GDM1 (cell line): ENCODE results near the gene MRPS23.
"Not testable (repeated sequence)": the region's sequence is repeated elsewhere in the genome, so short reads cannot be mapped to it uniquely, and the experiment has no call there.

Experiments
- DNase-seq: peaks from one replicate; lab custom pipeline; 2025; lab: John Stamatoyannopoulos, UW

MRPS23 gene

GRCh38 chr17:57862694-57863667 is 13.1 kb upstream of the MRPS23 start:
- no peak for DNase-seq

DNA sequence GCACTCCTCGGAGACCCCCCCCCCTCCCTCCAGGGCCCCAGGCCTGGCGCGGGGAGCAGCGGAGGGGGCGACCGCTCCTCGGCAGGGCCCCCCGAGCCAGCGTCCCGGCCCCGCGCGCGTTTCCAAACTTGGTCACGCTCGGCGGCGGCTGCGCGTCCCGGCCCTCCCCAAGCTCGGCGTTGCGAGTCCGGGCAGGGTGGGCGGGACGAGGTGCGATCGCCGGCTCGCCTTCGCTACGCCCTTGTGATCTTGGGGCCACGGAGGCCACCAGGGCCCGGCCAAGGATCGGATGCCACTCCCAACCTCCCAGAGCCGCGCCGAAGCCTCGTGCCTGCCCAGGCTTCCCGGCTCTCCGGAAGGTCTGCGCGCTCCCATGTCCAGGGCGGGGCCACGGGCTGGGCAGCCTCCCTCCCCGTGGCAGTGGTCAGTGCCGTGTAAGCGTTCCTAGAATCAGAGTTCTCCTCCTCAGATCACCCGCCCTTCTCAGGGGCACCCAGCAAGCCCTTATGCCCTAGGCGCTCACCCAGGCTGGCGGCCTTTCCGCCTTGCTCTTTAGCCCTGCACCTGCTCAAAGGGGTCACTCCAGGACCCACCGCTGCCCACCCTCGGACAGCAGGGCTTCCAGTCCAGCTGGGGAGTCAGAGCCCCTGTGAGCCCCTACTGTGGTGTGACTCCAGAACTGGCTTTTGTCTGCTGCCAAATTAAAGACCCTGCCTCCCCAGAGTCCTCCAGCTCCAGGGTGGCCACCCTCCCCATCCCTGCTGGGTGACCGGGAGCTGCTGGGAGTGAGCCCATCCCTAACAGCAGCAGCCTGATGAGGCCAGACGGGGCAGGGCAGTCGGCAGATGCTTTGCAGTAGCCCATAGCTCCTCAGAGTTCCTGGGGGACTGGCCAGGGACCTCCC is 12.2 kb upstream of the MRPS23 start:
- DNase-seq = no peak

GRCh38 chr17:57861000-57861789 is 11.4 kb upstream of the MRPS23 start:
- DNase-seq = peak; percentile 80

DNA sequence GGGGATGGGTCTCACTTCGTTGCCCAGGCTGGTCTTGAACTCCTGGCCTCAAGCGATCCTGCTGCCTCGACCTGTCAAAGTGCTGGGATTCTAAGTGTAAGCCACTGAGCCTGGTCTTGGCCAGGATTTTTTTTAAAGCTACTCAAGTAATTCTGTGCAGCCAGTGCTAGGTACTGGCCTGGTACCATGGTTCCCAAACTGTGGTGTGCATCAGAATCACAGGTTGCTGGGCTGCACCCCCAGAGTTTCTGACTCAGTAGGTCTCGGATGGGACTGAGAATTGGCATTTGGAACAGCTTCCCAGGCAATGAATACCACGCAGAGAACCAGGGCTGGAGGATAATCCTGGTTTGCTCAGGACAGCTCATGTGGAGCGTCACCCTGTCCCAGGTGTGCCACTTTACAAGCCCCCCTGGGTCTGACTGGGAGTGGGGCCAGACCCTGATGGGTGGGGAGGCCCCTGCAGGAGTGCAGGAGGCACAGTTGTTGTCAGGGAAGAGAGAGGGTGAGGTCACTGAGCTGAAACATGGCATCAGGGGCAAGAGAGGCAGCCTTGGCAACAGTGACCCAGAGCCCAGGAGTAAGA is 10.7 kb upstream of the MRPS23 start:
- DNase-seq = no peak

DNA sequence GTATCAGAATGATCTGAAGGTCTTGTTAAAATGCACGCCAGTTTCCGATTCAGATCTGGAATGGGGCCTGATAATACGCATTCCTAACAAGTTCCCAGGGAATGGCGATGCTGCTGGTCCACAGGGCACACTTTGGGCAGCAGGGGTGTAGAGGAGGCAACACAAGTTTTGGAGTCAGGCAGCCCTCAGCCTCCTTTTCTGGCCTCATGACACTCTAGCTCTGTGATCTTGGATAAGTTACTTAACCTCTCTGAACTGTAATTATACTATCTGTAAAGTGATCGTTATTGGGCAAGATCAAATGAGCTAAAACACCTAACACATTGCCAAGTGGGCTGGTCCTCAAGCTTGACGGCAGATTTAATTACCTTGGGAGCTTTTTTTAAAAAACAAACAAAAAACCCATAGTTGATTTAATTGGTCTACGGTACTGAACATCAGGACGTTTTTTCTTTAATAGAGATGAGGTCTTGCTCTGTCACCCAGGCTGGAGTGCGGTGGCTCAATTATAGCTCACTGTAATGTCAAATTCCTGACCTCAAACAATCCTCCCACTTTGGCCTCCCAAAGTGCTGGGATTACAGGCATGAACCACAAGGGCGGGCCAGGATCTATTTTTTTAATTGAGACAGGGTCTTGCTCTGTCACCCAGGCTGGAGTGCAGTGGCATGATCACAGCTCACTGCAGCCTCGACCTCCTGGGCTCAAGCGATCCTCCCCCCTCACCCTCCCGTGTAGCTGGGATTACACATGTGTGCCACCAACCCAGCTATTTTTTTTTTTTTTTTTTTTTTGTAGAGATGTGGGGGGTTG is 10.0 kb upstream of the MRPS23 start:
- no peak for DNase-seq

DNA sequence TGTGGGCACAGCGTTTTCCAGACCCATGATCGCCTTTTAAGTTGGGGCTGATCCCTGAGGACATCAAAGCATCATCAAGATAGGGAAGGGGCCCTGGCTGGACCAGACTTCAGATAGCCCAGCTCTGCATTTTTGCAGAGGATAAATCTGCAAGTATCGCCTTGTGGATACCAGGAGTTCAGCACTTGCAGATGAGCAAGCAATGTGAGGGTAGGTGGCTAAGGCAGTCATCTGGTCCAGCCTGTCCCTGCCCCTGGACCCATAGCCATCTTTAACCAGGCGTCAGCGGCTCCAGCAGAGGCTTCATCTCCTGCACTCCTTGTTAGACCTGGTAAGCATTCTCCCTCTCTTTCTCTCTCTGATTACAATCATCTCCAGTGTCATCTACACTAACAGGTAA is 9.0 kb upstream of the MRPS23 start:
- DNase-seq = no peak

DNA sequence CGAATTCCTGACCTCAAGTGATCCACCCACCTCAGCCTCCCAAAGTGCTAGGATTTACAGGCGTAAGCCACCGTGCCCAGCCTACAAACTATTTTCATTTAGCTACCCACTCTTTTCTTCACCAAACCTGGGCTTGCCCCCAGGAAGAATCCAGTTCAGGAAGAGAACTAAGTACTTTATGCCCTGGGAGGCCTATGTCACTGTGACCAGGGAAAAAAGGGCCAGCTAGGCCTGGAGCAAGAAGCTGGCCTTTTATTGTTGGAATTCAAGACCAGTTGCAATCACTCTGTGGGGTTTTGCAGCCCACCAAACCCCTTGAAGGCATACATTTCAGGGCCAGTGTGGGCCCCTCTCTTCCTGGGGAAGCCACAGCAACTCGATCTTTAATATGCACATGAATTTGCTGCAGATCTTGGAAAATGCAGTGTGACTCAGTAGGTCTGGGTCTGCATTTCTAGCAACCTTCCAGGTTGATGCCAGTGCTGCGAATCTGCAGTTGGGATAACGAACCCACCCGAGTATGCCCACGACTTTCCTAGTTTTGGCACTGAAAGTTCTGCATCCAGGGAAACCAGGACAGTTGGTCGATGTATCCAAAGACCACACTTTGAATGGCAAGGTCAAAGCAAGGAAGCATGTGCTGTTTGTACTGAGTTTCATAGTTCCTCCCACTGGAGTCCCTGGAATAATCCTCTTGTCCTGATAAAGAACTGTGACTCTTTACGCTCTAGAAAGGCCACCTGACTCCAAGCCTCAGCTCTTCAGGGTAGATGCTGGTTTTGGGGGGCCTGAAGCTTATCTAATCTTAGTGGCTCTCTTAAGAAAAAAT is 7.2 kb upstream of the MRPS23 start:
- no peak for DNase-seq

- no peak for DNase-seq
Observed at GRCh38 chr17:57855391-57856035, 5.7 kb upstream of the MRPS23 start.

- DNase-seq = no peak
Observed at GRCh38 chr17:57853695-57854094, 3.9 kb upstream of the MRPS23 start.

- no peak for DNase-seq
Observed at GRCh38 chr17:57852955-57853328, 3.1 kb upstream of the MRPS23 start.

DNA sequence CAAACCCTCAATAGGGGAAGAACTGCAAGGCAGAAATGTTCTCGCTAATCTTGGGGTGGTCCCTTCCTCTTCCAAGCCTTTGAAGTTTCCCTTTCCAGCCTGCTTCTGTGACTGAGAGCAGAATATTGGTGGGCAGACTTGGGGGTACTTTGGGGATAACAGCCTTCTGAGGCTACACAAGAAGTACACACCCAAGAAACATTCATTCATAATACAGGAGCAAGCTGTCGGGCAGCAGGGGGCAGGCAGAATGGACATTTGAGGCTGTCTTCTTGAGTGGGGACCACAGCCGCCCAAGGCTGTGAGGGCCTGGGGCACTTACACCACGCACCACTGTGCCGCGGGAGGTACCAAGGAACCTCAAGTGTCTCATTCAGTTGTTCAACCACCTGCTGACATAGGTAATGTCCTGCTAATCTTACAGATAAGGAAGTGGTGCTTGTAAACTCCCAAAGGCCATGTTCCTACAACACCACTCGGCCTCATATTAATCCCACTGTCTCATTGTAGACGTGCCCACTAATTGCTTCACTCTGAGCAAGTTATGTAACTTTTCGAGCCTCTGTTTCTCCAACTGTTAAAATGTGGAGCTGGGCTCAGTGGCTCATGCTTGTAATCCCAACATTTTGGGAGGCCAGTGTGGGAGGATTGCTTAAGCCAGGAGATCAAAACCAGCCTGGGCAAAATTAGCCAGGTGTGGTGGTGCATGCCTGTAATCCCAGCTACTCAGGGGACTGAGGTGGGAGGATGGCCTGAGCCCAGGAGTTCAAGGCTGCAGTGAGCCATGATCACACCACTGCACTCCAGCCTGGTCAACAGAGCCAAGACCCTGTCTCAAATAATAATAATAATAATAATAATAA is 2.5 kb upstream of the MRPS23 start:
- no peak for DNase-seq

DNA sequence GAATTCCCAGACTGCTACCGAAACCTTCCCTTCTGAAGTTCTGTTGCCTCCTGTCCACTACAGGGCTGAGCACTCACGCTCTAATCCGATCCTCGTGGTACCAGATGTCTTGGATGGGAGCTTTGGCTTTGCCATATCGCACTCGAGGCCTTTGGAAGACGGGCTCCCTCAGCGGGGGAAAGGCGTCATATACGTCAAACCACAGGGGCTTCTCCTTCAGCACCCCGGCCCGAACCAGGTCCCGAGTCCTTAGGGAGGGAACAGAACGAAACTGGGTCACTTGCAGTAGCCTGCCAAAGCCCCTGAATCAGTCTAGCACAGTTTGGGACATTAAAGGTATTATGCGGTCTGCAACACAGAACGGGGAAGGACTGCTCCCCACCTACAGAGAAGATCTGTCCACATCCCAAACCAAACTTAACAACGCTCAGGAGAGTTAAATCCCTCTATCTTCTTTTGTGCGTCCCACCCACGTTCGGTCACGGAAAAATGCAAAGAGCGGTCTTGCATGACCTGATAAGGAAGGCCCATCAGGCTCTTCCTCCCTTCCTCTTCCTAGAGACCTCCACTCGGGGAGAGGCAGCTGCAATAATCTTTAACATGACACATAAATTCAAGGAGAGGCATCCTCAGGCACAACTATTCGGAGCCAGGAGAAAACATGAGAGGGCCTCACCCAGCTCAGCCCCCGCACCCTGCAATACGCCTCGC is 526 bp downstream of the MRPS23 start:
- no peak for DNase-seq

GRCh38 chr17:57846056-57846945 is 3.5 kb downstream of the MRPS23 start:
- DNase-seq = not testable (repeated sequence)

- no peak for DNase-seq
Observed at GRCh38 chr17:57842280-57842679, 7.6 kb downstream of the MRPS23 start.

GRCh38 chr17:57839571-57839923 is 10.3 kb downstream of the MRPS23 start:
- DNase-seq = no peak

DNA sequence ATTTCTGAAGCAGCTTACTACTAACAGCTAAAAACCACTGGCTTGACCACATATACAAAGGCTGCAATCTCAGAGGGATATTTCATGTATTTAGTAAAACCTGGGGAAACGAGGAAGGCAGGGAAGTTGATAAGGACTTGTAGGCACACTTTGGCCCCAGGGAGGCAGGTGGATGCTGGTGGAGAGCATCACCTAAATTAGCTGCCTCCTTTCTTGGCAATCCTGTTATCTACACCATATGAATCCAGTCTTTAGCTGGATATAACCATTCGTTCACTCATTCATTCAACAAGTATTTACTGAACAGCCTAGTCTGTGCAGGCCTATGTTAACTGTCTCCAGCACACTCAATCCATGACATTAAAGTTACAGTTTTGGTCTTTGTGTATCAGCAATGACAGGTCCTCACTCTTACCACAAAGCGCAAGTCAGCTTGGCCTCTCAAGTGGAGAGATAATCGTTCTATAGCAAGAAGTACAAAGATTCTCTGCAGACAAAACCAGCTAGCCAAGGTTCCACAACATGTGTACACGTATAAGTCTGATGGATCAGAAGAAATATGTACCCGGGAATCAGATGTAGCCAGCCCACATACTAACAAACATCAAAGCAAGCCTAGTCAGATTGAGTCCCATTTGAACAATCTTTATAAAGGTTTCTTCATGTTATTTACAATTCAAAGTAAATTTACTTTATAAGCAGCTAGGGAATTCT is 10.8 kb downstream of the MRPS23 start:
- no peak for DNase-seq
